ENCODE results near the gene FBF1.

The FBF1 gene

GRCh38 chr17:75894049-75894733, 46.7 kb downstream of the FBF1 start:
- no peak for DNase-seq (ENCODE audit: low read depth in 1 of 2, low spot score in 1 of 2)
- no peak overlapping the region for H3K27ac ChIP-seq (replicated peaks)

GRCh38 chr17:75893305-75894048, 47.4 kb downstream of the FBF1 start:
- Histone ChIP-seq H3K4me3 (replicated peaks; ENCODE audit: insufficient read depth, low read length) (no peak overlapping the region), H3K27ac (replicated peaks) (no peak overlapping the region), H3K27me3 (ENCODE audit: insufficient read depth, poor library complexity, severe bottlenecking) (no peaks in the 10 kb centered on the region)
- no peak for DNase-seq (ENCODE audit: low read depth in 1 of 2, low spot score in 1 of 2)
- no peak for TF ChIP-seq POLR2AphosphoS5 (IDR thresholded peaks at IDR 0.05; ENCODE audit: low read depth)
- TF ChIP-seq SPI1 (IDR thresholded peaks at IDR 0.05; ENCODE audit: borderline replicate concordance, low read depth) = no peak
- no peak for TF ChIP-seq GABPA (IDR thresholded peaks at IDR 0.05; ENCODE audit: low read depth)
- no peak for TF ChIP-seq REST (IDR thresholded peaks at IDR 0.05; ENCODE audit: insufficient replicate concordance, low read depth)
- no peak for TF ChIP-seq CTCF (IDR thresholded peaks at IDR 0.05; ENCODE audit: insufficient read depth, low read length)

More at GRCh38 chr17:75894049-75894733, 46.7 kb downstream of the FBF1 start:
- H3K4me3 ChIP-seq (replicated peaks; ENCODE audit: insufficient read depth, low read length) = no peak overlapping the region
- no peak for TF ChIP-seq CTCF (IDR thresholded peaks at IDR 0.05; ENCODE audit: insufficient read depth, low read length)
- no peak for TF ChIP-seq POLR2AphosphoS5 (IDR thresholded peaks at IDR 0.05; ENCODE audit: low read depth)
- TF ChIP-seq GABPA (IDR thresholded peaks at IDR 0.05; ENCODE audit: low read depth) = no peak
- no peak for TF ChIP-seq REST (IDR thresholded peaks at IDR 0.05; ENCODE audit: insufficient replicate concordance, low read depth)
- no peak for TF ChIP-seq SPI1 (IDR thresholded peaks at IDR 0.05; ENCODE audit: borderline replicate concordance, low read depth)
- H3K27me3 ChIP-seq (ENCODE audit: insufficient read depth, poor library complexity, severe bottlenecking) = no peaks in the 10 kb centered on the region

- TF ChIP-seq POLR2AphosphoS5 (IDR thresholded peaks at IDR 0.05; ENCODE audit: low read depth) (no peak), SPI1 (IDR thresholded peaks at IDR 0.05; ENCODE audit: borderline replicate concordance, low read depth) (no peak)
- Histone ChIP-seq H3K27ac (replicated peaks) (no peak overlapping the region), H3K4me3 (replicated peaks; ENCODE audit: insufficient read depth, low read length) (no peak overlapping the region), H3K27me3 (ENCODE audit: insufficient read depth, poor library complexity, severe bottlenecking) (no peaks in the 10 kb centered on the region)
- DNase-seq (ENCODE audit: low read depth in 1 of 2, low spot score in 1 of 2) = no peak
Observed at GRCh38 chr17:75892556-75893224, 48.2 kb downstream of the FBF1 start.
